OCI-LY1 (cell line): ENCODE data around the gene STK39.

Source experiments
- CTCF ChIP-seq: fragments of 200-600 bp; sonication (generic), shearing (Covaris generic); IDR thresholded peaks from 2 replicates; pipeline ENCODE4 v1.5.1; 2017; ENCODE audit warnings: mild to moderate bottlenecking, antibody characterized with exemption, low read length, moderate library complexity, mixed read lengths
- EZH2 ChIP-seq: fragments of 200-600 bp; sonication (generic), shearing (Covaris generic); IDR thresholded peaks from 2 replicates; pipeline ENCODE4 v1.8.0; 2017; ENCODE audit warnings: borderline replicate concordance, mixed run types, mild to moderate bottlenecking, antibody characterized with exemption, low read length, moderate library complexity, mixed read lengths

GRCh38 chr2:168171059-168171762, 76.2 kb downstream of the STK39 start:
- TF ChIP-seq CTCF (no peak), EZH2 (no peak)
